HL-60 (cell line): ENCODE data around the gene MEG3.

Experiments used
- DNase-seq, 2 experiments: peaks; one replicate each; pipeline ENCODE4 v3.0.0-alpha.2; 2010 to 2020; ENCODE audit warnings: low read depth in 1 of 2, low spot score in 1 of 2
- H3K27ac ChIP-seq: fragments of 250-450 bp; sonication (Bioruptor Pico); replicated peaks from 2 replicates; pipeline ENCODE4 v1.5.1; 2020; ENCODE audit warnings: mild to moderate bottlenecking, moderate library complexity
- H3K27me3 ChIP-seq: fragments of 250-450 bp; sonication (Bioruptor Pico); 2 replicates; pipeline ENCODE4 v1.5.1; 2021; ENCODE audit warnings: mild to moderate bottlenecking, moderate library complexity; ENCODE audit not compliant: insufficient read depth, poor library complexity, severe bottlenecking
- H3K4me3 ChIP-seq: replicated peaks from 2 replicates; pipeline ENCODE4 v1.5.1; 2011; ENCODE audit warnings: mild to moderate bottlenecking, control low read depth, low read length; ENCODE audit not compliant: insufficient read depth
- GABPA ChIP-seq: IDR thresholded peaks from 2 replicates; pipeline ENCODE4 v1.6.1; 2012; ENCODE audit warnings: low read depth
- POLR2AphosphoS5 ChIP-seq: IDR thresholded peaks from 2 replicates; pipeline ENCODE4 v1.6.1; 2012; ENCODE audit warnings: low read depth
- SPI1 ChIP-seq: IDR thresholded peaks from 2 replicates; pipeline ENCODE4 v1.6.1; 2012; ENCODE audit warnings: low read depth, mild to moderate bottlenecking, borderline replicate concordance
- TF ChIP-seq, protein P1 (sequence below): IDR thresholded peaks from one replicate; pipeline ENCODE4 v1.5.1; 2011; ENCODE audit warnings: low read length, control low read depth, inconsistent platforms; ENCODE audit not compliant: insufficient read depth
- TF ChIP-seq, protein P2 (sequence below): IDR thresholded peaks from 2 replicates; pipeline ENCODE4 v1.6.1; 2012; ENCODE audit warnings: low read depth; ENCODE audit not compliant: insufficient replicate concordance

Gene MEG3

DNA sequence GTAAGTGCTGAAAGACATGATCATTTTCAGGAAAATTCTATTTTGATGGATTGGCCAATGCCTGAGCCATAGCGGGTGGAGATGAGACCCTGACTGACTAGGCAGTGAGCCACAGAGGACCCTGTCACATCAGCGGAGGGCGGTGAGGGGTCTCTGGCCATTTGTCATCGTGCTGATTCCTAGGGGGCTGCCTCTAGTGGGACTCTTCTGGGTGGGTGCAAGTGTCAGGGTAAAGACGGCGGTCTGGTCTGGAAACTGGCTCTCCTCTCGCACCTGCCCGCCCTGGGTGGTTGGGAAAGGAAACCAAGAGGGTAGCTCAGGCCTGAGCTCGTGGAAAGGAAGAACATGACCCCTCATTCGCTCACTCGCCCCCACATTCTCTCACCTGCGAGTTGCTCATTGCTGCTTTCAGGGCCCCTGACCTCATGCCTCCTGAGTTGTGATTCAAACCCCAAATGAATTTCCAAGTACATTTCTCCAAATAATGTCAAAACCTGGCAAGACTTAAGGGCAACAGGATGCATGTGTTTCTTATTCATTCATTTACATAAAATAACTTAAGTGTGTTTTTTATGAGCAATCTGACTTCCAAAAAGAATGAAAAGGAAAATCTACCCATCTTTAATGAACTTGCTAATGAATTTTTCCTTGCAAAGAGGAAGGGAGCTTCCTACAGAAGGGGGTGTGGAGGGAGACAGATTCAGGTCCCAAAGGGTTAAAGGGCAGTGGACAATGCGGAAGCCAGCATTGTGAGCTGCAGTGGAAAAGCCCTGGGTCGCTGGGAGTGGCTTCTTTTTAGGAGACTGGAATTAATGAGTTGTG is 12.8 kb downstream of the MEG3 start:
- Histone ChIP-seq H3K27ac (no peak overlapping the region), H3K4me3 (no peak overlapping the region), H3K27me3 (no peaks in the 10 kb centered on the region)
- TF ChIP-seq, protein P1, sequence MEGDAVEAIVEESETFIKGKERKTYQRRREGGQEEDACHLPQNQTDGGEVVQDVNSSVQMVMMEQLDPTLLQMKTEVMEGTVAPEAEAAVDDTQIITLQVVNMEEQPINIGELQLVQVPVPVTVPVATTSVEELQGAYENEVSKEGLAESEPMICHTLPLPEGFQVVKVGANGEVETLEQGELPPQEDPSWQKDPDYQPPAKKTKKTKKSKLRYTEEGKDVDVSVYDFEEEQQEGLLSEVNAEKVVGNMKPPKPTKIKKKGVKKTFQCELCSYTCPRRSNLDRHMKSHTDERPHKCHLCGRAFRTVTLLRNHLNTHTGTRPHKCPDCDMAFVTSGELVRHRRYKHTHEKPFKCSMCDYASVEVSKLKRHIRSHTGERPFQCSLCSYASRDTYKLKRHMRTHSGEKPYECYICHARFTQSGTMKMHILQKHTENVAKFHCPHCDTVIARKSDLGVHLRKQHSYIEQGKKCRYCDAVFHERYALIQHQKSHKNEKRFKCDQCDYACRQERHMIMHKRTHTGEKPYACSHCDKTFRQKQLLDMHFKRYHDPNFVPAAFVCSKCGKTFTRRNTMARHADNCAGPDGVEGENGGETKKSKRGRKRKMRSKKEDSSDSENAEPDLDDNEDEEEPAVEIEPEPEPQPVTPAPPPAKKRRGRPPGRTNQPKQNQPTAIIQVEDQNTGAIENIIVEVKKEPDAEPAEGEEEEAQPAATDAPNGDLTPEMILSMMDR: no peak
- TF ChIP-seq, protein P2, sequence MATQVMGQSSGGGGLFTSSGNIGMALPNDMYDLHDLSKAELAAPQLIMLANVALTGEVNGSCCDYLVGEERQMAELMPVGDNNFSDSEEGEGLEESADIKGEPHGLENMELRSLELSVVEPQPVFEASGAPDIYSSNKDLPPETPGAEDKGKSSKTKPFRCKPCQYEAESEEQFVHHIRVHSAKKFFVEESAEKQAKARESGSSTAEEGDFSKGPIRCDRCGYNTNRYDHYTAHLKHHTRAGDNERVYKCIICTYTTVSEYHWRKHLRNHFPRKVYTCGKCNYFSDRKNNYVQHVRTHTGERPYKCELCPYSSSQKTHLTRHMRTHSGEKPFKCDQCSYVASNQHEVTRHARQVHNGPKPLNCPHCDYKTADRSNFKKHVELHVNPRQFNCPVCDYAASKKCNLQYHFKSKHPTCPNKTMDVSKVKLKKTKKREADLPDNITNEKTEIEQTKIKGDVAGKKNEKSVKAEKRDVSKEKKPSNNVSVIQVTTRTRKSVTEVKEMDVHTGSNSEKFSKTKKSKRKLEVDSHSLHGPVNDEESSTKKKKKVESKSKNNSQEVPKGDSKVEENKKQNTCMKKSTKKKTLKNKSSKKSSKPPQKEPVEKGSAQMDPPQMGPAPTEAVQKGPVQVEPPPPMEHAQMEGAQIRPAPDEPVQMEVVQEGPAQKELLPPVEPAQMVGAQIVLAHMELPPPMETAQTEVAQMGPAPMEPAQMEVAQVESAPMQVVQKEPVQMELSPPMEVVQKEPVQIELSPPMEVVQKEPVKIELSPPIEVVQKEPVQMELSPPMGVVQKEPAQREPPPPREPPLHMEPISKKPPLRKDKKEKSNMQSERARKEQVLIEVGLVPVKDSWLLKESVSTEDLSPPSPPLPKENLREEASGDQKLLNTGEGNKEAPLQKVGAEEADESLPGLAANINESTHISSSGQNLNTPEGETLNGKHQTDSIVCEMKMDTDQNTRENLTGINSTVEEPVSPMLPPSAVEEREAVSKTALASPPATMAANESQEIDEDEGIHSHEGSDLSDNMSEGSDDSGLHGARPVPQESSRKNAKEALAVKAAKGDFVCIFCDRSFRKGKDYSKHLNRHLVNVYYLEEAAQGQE: no peak
- no peak for TF ChIP-seq GABPA
- TF ChIP-seq POLR2AphosphoS5: no peak
- no peak for TF ChIP-seq SPI1
- DNase-seq: no peak

DNA sequence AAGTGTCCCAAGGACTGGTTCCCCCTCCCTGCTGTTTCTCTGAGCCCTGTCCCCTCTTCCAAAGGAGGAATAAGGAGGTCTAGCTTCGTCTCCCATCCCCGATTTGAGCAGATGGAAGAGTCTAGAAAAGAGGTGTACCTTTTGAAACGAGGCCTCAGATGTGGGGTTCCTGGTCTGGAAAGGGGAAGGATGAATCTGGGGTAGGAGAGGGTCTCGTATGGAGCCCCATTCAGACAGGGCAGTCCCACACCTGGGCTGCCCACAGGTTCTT is 13.3 kb downstream of the MEG3 start:
- no peaks in the 10 kb centered on the region for H3K27me3 ChIP-seq
- no peak for TF ChIP-seq POLR2AphosphoS5
- TF ChIP-seq SPI1: no peak
- TF ChIP-seq, protein P1: no peak
- TF ChIP-seq GABPA: no peak
- TF ChIP-seq, protein P2: no peak
- no peak for DNase-seq
- no peak overlapping the region for H3K27ac ChIP-seq
- H3K4me3 ChIP-seq: no peak overlapping the region

DNA sequence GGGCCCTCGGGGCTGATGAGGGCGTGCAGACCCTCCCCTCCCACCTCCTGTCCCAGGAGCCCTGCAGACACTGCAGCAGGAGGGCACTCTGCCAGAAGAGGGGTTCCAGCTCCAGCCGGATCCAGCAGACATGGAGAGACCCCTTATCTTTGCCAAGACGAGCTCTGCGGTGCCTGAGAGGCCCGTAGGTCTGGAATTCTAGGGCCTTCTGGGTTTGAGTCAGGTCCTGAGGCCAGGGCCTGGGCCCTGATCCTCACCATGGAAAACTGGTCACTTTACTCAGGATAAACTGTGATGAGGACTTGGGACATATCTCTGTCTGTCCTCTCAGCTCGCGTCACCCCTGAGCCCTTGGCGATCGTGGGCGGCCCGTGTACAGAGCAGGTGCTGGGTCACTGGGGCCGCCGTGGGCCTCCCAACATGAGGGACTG is 13.8 kb downstream of the MEG3 start:
- no peak for DNase-seq
- Histone ChIP-seq H3K4me3 (no peak overlapping the region), H3K27me3 (no peaks in the 10 kb centered on the region), H3K27ac (no peak overlapping the region)
- no peak for TF ChIP-seq POLR2AphosphoS5
- TF ChIP-seq, protein P1: no peak
- no peak for TF ChIP-seq SPI1
- TF ChIP-seq, protein P2: no peak
- TF ChIP-seq GABPA: no peak
